Karpas-422 (cell line): Measurements from ENCODE around the gene ZCCHC24. TPM values are rescaled to one million over a fixed set of nuclear protein-coding genes. Genes with fewer than 3 reads are reported as not detected.

ENCODE experiments used
- DNase-seq: peaks from one replicate; pipeline ENCODE4 v3.0.0-alpha.2; 2015
- H2AFZ ChIP-seq: fragments of 200-600 bp; sonication (generic); 2 replicates; pipeline ENCODE4 v1.6.1; 2014; ENCODE audit warnings: antibody characterized with exemption, low read length, mixed read lengths
- H3K27ac ChIP-seq: fragments of 200-600 bp; sonication (generic); 2 replicates; pipeline ENCODE4 v1.5.1; 2014; ENCODE audit warnings: mild to moderate bottlenecking, low read length, moderate library complexity
- H3K27me3 ChIP-seq: fragments of 200-600 bp; sonication (generic); 2 replicates; pipeline ENCODE4 v1.6.1; 2014; ENCODE audit warnings: low read length, mixed read lengths
- H3K36me3 ChIP-seq: fragments of 200-600 bp; sonication (generic); 2 replicates; pipeline ENCODE4 v1.6.1; 2014; ENCODE audit warnings: low read length, mixed read lengths; ENCODE audit not compliant: insufficient read depth
- H3K4me1 ChIP-seq: fragments of 200-600 bp; sonication (generic); 2 replicates; pipeline ENCODE4 v1.6.1; 2014; ENCODE audit warnings: mild to moderate bottlenecking, low read length, mixed read lengths
- H3K4me2 ChIP-seq: fragments of 200-600 bp; sonication (generic); 2 replicates; pipeline ENCODE4 v1.6.1; 2014; ENCODE audit warnings: low read length, low read depth, mild to moderate bottlenecking; ENCODE audit not compliant: poor library complexity, severe bottlenecking
- H3K4me3 ChIP-seq: fragments of 200-600 bp; sonication (generic); 2 replicates; pipeline ENCODE4 v1.5.1; 2014; ENCODE audit warnings: mild to moderate bottlenecking, antibody characterized with exemption, low read length, mixed read lengths
- H3K79me2 ChIP-seq: fragments of 200-600 bp; sonication (generic); 2 replicates; pipeline ENCODE4 v1.6.1; 2014; ENCODE audit warnings: mild to moderate bottlenecking, low read length, mixed read lengths
- H3K9ac ChIP-seq: fragments of 200-600 bp; sonication (generic); 2 replicates; pipeline ENCODE4 v1.6.0; 2014; ENCODE audit warnings: low read length
- H3K9me2 ChIP-seq: fragments of 200-600 bp; sonication (generic), shearing (Covaris generic); replicated peaks from 2 replicates; pipeline ENCODE4 v1.6.0; 2014; ENCODE audit warnings: mild to moderate bottlenecking, low read length, moderate library complexity; ENCODE audit not compliant: insufficient read depth
- H3K9me3 ChIP-seq: fragments of 300-700, 200-600 bp; sonication (generic); 2 replicates; pipeline ENCODE4 v1.6.1; 2014; ENCODE audit warnings: low read length, mixed read lengths
- H4K20me1 ChIP-seq: fragments of 200-600 bp; sonication (generic); 2 replicates; pipeline ENCODE4 v1.6.1; 2014; ENCODE audit warnings: mild to moderate bottlenecking, antibody characterized with exemption, low read length, low read depth; ENCODE audit not compliant: insufficient read depth
- total RNA-seq: library from RNA; depleted of rRNA; stranded (reverse); fragments of >200 nt; shearing (Covaris generic); gene quantifications from 2 replicates; pipeline ENCODE4 v1.2.3, GENCODE V29; 2014; ENCODE audit warnings: low replicate concordance

ZCCHC24 gene
- total RNA-seq, 1 experiment from 2014 or later = 0.60 TPM

DNA sequence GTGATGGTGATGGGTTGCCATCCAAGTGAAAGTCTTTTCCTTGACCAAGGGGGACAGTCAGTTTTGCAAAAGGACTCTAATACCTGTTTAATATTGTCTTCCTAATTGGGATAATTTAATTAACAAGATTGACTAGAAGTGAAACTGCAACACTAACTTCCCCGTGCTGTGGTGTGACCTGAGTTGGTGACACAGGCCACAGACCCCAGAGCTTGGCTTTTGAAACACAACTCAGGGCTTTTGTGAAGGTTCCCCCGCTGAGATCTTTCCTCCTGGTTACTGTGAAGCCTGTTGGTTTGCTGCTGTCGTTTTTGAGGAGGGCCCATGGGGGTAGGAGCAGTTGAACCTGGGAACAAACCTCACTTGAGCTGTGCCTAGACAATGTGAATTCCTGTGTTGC, 91.3 kb downstream of the ZCCHC24 start:
- no peak for DNase-seq
- no peak overlapping the region for H3K27ac ChIP-seq
- no peaks in the 10 kb centered on the region for H3K9me3 ChIP-seq
- no peak overlapping the region for H3K9ac ChIP-seq
- H3K27me3 ChIP-seq = no peaks in the 10 kb centered on the region
- peaks cover 6% of the 10 kb centered on the region for H3K79me2 ChIP-seq
- peaks cover 50% of the 10 kb centered on the region for H3K36me3 ChIP-seq
- H3K4me3 ChIP-seq = no peak overlapping the region
- H2AFZ ChIP-seq = no peak overlapping the region
- H3K9me2 ChIP-seq = no peaks in the 10 kb centered on the region
- H4K20me1 ChIP-seq = peaks cover 50% of the 10 kb centered on the region
- H3K4me1 ChIP-seq = peaks cover 13% of the 10 kb centered on the region
- H3K4me2 ChIP-seq = no peak overlapping the region

DNA sequence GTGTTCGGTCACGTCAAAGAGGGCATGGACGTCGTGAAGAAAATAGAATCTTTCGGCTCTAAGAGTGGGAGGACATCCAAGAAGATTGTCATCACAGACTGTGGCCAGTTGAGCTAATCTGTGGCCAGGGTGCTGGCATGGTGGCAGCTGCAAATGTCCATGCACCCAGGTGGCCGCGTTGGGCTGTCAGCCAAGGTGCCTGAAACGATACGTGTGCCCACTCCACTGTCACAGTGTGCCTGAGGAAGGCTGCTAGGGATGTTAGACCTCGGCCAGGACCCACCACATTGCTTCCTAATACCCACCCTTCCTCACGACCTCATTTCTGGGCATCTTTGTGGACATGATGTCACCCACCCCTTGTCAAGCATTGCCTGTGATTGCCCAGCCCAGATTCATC, 91.7 kb downstream of the ZCCHC24 start:
- H3K9ac ChIP-seq = no peak overlapping the region
- H3K36me3 ChIP-seq = peaks cover 54% of the 10 kb centered on the region
- no peaks in the 10 kb centered on the region for H3K9me3 ChIP-seq
- no peak overlapping the region for H3K27ac ChIP-seq
- no peak overlapping the region for H2AFZ ChIP-seq
- H3K4me3 ChIP-seq = no peak overlapping the region
- H3K27me3 ChIP-seq = no peaks in the 10 kb centered on the region
- peaks cover 13% of the 10 kb centered on the region for H3K4me1 ChIP-seq
- H3K79me2 ChIP-seq = peaks cover 10% of the 10 kb centered on the region
- DNase-seq = no peak
- H4K20me1 ChIP-seq = peaks cover 54% of the 10 kb centered on the region
- H3K4me2 ChIP-seq = no peak overlapping the region
- H3K9me2 ChIP-seq = no peaks in the 10 kb centered on the region

DNA sequence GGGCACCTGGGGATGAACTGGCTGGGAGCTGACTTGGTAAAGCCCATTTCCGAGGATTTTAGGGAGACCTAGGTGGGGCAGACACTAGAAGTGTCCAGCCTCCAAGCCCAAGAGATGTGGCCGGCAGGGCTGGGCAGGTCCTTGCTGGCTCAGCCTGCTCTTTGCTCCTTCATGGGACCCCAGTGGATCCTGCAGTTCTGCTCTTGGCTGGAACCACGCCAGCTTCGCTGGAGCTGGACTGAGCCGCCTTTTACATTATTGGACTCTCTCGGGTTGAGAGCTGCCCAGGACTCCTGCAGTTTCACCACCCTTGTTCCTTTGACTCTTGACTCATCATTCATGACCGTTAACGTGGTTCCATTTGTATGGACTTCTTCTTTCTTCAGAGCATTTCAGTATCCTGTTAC, 92.4 kb downstream of the ZCCHC24 start:
- peaks cover 61% of the 10 kb centered on the region for H4K20me1 ChIP-seq
- H3K4me2 ChIP-seq = no peak overlapping the region
- H3K36me3 ChIP-seq = peaks cover 57% of the 10 kb centered on the region
- H3K9ac ChIP-seq = no peak overlapping the region
- no peak overlapping the region for H3K4me3 ChIP-seq
- DNase-seq = no peak
- H2AFZ ChIP-seq = no peak overlapping the region
- no peak overlapping the region for H3K27ac ChIP-seq
- peaks cover 15% of the 10 kb centered on the region for H3K4me1 ChIP-seq
- peaks cover 17% of the 10 kb centered on the region for H3K79me2 ChIP-seq
- no peaks in the 10 kb centered on the region for H3K9me3 ChIP-seq
- no peaks in the 10 kb centered on the region for H3K27me3 ChIP-seq
- H3K9me2 ChIP-seq = no peaks in the 10 kb centered on the region

DNA sequence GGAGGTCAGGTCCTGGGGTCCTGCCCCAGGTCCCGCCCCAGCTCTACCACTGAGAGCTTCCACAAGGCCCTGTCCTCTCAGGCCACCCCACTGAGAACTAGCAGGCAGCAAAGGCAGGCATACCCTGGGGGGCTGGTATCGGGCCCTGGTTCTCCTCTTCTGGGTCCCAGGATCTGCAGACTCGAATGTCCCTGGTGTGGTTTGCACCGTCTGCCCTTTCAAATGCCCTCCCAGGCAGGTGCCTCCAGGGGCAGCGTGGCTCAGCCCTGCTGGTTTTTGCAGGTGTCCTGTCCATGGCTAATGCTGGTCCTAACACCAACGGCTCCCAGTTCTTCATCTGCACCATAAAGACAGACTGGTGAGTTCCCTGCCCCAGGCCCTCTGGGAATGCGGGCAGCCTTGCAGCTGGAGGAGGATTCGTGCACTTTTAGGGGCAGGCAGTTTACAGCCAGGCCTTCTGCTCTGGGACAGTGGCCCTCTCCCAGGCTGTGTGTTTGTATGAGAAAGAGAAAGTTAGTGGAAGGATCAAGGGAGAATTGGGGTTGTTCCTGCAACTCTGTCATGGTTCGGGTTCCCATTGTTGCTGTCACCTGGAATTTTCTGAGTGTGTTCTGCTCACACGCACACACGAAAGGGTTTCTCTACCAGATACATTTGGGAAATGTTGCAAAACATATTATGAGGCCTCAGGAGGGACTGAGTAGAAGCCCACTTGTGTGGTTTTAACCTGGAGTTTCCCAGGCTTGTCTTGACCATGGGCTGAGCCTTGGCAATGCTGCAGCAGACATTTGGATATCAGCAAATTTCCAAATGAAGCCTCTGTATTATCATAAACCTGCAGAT, 93.2 kb downstream of the ZCCHC24 start:
- H3K79me2 ChIP-seq = peaks cover 24% of the 10 kb centered on the region
- peaks cover 61% of the 10 kb centered on the region for H4K20me1 ChIP-seq

DNA sequence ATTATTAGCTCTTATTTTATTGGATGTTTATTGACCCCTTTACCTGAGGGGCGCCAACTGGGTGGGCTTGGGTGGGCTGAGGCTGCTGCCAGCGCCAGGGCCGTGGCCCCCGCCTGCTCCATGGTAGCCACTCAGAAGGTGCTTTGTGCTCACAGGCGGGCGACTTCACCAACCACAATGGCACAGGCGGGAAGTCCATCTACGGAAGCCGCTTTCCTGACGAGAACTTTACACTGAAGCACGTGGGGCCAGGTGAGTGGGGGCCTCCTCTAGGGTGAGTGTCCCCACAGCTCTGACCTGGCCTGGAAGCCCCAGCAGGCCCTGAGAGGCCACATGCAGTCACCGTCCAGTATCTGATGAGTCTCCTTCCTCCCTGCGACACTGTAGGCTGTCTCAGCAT, 94.1 kb downstream of the ZCCHC24 start:
- Histone ChIP-seq H3K9me2 (no peaks in the 10 kb centered on the region), H3K9ac (no peak overlapping the region), H3K4me1 (peaks cover 28% of the 10 kb centered on the region), H3K36me3 (peaks cover 57% of the 10 kb centered on the region), H3K4me2 (no peak overlapping the region), H3K9me3 (no peaks in the 10 kb centered on the region), H2AFZ (no peak overlapping the region), H3K79me2 (peaks cover 24% of the 10 kb centered on the region), H4K20me1 (peaks cover 61% of the 10 kb centered on the region), H3K4me3 (no peak overlapping the region), H3K27ac (no peak overlapping the region), H3K27me3 (no peaks in the 10 kb centered on the region)
- DNase-seq = no peak

More for the DNA sequence above, 93.2 kb downstream of the ZCCHC24 start:
- DNase-seq = no peak
- H3K36me3 ChIP-seq = peaks cover 57% of the 10 kb centered on the region
- no peak overlapping the region for H3K27ac ChIP-seq
- H3K9me3 ChIP-seq = no peaks in the 10 kb centered on the region
- H3K4me1 ChIP-seq = peaks cover 20% of the 10 kb centered on the region
- H2AFZ ChIP-seq = no peak overlapping the region
- no peaks in the 10 kb centered on the region for H3K9me2 ChIP-seq
- H3K4me2 ChIP-seq = no peak overlapping the region
- no peaks in the 10 kb centered on the region for H3K27me3 ChIP-seq
- H3K4me3 ChIP-seq = no peak overlapping the region
- H3K9ac ChIP-seq = no peak overlapping the region

DNA sequence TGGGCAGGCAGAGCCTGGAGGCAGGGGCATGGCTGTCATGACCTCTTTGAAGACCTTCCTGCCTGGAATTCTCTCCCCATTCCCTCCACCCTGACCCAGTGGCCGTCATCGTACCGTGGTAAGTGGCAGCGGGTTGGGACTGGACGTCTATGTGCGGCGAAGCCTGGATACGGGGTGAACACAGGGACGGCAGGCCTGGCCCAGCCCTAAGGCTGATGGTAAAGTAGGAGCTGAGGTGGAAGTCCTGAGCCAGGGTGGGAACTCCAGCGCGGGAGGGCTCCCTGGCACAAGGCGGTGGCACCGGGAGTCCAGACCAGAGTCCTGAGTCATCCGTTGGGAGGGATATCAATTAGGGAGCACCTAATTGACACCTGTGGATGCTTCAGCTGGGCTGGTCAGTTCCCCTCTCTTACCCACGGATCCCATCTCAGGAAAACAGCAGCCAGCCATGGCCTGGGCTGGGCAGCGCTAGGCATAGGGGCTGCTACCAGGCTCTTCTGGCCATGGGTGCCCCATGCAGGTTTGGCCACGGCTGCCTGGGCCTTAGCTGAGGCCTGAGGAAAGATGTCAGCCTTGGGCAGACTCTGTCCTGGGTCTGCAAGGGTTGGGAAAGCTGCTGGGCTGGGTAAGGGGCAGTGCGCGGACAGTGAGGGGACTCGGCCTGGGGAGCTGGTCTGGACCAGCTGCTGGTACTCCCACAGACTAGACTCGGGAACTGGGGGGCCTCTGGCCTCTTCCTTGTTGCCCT, 94.8 kb downstream of the ZCCHC24 start:
- no peak for DNase-seq
- peaks cover 24% of the 10 kb centered on the region for H3K79me2 ChIP-seq
- H4K20me1 ChIP-seq = peaks cover 59% of the 10 kb centered on the region
- no peaks in the 10 kb centered on the region for H3K9me2 ChIP-seq
- H3K27ac ChIP-seq = no peak overlapping the region
- H3K27me3 ChIP-seq = no peaks in the 10 kb centered on the region
- peaks cover 57% of the 10 kb centered on the region for H3K36me3 ChIP-seq
- H3K4me3 ChIP-seq = no peak overlapping the region
- H3K4me2 ChIP-seq = no peak overlapping the region
- H3K4me1 ChIP-seq = peaks cover 28% of the 10 kb centered on the region
- no peak overlapping the region for H3K9ac ChIP-seq
- H3K9me3 ChIP-seq = no peaks in the 10 kb centered on the region
- H2AFZ ChIP-seq = no peak overlapping the region

DNA sequence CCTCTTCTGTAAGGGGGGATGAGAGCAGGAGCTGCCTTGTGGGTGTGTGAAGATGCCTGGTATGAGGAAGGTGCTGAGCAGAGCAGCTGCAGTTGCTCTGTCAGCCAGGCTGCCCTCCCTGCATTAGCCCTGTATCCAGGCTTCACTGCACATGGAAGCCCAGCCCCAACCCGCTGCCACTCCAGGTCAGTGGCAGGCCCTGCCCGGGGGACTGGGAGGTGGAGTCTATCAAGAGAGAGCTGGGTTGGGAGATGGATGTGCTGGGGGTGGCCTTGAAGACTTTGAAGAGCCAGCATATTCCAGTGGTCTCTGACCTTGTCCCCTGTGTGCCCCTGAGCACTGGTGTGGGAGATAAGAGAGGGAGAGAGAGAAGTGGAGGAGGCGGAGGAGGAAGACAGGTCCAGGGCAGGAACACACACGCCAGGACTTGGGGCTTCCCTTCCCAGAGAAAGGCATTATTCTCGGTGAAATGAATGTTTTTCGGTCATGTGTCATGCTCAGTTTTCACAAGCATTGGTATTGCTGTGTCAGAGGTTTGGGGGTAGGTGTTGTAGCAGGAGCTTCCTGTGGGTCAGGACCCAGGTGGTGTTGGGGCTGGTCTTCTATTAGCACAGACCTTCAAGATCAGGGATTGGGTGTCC, 95.5 kb downstream of the ZCCHC24 start:
- no peak overlapping the region for H3K4me3 ChIP-seq
- H3K36me3 ChIP-seq = peaks cover 53% of the 10 kb centered on the region
- no peak for DNase-seq
- no peaks in the 10 kb centered on the region for H3K9me3 ChIP-seq
- H3K4me2 ChIP-seq = no peak overlapping the region
- H3K27me3 ChIP-seq = no peaks in the 10 kb centered on the region
- H4K20me1 ChIP-seq = peaks cover 55% of the 10 kb centered on the region
- no peak overlapping the region for H3K27ac ChIP-seq
- H2AFZ ChIP-seq = no peak overlapping the region
- H3K79me2 ChIP-seq = peaks cover 24% of the 10 kb centered on the region
- peaks cover 28% of the 10 kb centered on the region for H3K4me1 ChIP-seq
- no peaks in the 10 kb centered on the region for H3K9me2 ChIP-seq
- H3K9ac ChIP-seq = no peak overlapping the region

DNA sequence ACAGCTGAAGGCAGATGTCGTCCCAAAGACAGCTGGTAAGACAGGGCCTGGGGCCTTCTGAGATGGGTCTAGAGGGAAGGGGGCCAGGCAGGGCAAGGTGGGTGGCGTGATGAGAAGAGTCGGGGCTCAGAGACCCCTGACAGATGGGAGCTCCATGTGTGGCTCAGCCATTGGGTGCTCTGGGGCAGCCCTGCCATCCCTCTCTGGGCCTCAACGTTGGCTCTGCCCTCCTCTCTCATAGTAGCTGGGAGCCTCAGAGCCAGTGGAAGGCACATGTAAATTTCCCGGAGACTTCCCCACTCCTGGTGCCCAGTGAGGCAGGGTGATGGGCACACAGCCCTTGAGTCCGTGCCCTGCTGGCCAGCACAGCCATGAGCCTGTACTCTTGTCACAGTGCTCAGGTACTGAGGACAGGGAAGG, 96.3 kb downstream of the ZCCHC24 start:
- peak overlapping the region; percentile 91 for H3K4me3 ChIP-seq
- no peaks in the 10 kb centered on the region for H3K9me2 ChIP-seq
- no peak overlapping the region for H3K27ac ChIP-seq
- peaks cover 24% of the 10 kb centered on the region for H3K79me2 ChIP-seq
- peak overlapping the region; percentile 99 for H3K9ac ChIP-seq
- H3K36me3 ChIP-seq = peaks cover 45% of the 10 kb centered on the region
- peaks cover 47% of the 10 kb centered on the region for H4K20me1 ChIP-seq
- peak overlapping the region; percentile 99 for H3K4me2 ChIP-seq
- no peak for DNase-seq
- H2AFZ ChIP-seq = no peak overlapping the region
- H3K27me3 ChIP-seq = no peaks in the 10 kb centered on the region
- H3K9me3 ChIP-seq = no peaks in the 10 kb centered on the region
- H3K4me1 ChIP-seq = peaks cover 28% of the 10 kb centered on the region
